Measurements from ENCODE around the gene FLYWCH2. TPM values are rescaled to one million over a fixed set of nuclear protein-coding genes. Genes with fewer than 3 reads are reported as not detected.

FLYWCH2 gene
- total RNA-seq, 1 experiment from 2014 or later, result 33.7 TPM

- no peak overlapping the region for H3K4me3 ChIP-seq (replicated peaks in 1 of 2; ENCODE audit: low read depth in 1 of 2, low read length in 2 of 2)
- no peaks in the 10 kb centered on the region; the same call in 1 of the 2 replicates for H3K79me2 ChIP-seq (ENCODE audit: insufficient read depth, low read length)
- CTCF ChIA-PET, result no interaction called here
- DNase-seq (ENCODE audit: low read depth, low spot score) (no peak), ATAC-seq (no peak)
- no peak for TF ChIP-seq POLR2AphosphoS5 (IDR thresholded peaks at IDR 0.05; ENCODE audit: low read depth, low read length)
- no peak for TF ChIP-seq ATF3 (IDR thresholded peaks at IDR 0.05)
- no peak for TF ChIP-seq ZBTB33 (IDR thresholded peaks at IDR 0.05; ENCODE audit: extremely low read depth, insufficient replicate concordance, low read length)
- no peak for TF ChIP-seq SP1 (IDR thresholded peaks at IDR 0.05; ENCODE audit: low read depth)
- H4K20me1 ChIP-seq (ENCODE audit: insufficient read depth), result no peaks in the 10 kb centered on the region
- intact Hi-C loops (cut with micrococcal nuclease), result no loop called here
- POLR2A ChIA-PET, result no interaction called here
- RAD21 ChIA-PET (ENCODE audit: low non-redundant PET in 1 of 2, low total read pairs in 2 of 2, uncharacterized antibody in 2 of 2, unreplicated experiment in 2 of 2), result no interaction called here
- H3K9me3 ChIP-seq (ENCODE audit: control insufficient read depth in 1 of 2, insufficient read depth in 1 of 2, low read depth in 1 of 2, low read length in 2 of 2), result peaks cover 2 to 6% of the 10 kb centered on the region in 2 experiments; a peak in 2 of 4 replicates
- no TSS peak for BruUV-seq (replicated peaks)
- H3K4me1 ChIP-seq (ENCODE audit: control insufficient read depth in 1 of 2, insufficient read depth in 2 of 2, low read length in 2 of 2), result peaks cover 10 to 26% of the 10 kb centered on the region in 2 experiments; a peak in 3 of 4 replicates
- H3K4me2 ChIP-seq (ENCODE audit: low read length), result no peak overlapping the region
- H3K27me3 ChIP-seq (ENCODE audit: insufficient read depth, low read length), result no peaks in the 10 kb centered on the region
- no peak overlapping the region for H3K27ac ChIP-seq (ENCODE audit: low read depth, low read length)
- no peak overlapping the region for H2AFZ ChIP-seq (ENCODE audit: low read depth, low read length, poor library complexity, severe bottlenecking)
- H3K9ac ChIP-seq (ENCODE audit: low read length), result no peak overlapping the region
- H3K36me3 ChIP-seq (ENCODE audit: control insufficient read depth in 1 of 2, insufficient read depth in 2 of 2, low read length in 2 of 2), result peaks cover 0 to 7% of the 10 kb centered on the region in 2 experiments; a peak in 1 of 4 replicates
- no peaks in the 10 kb centered on the region for H3K9me2 ChIP-seq (ENCODE audit: insufficient read depth)
Measured at GRCh38 chr16:2852731-2853507, 30.1 kb upstream of the FLYWCH2 start.
